ENCODE results near the gene KCNF1.

DNA sequence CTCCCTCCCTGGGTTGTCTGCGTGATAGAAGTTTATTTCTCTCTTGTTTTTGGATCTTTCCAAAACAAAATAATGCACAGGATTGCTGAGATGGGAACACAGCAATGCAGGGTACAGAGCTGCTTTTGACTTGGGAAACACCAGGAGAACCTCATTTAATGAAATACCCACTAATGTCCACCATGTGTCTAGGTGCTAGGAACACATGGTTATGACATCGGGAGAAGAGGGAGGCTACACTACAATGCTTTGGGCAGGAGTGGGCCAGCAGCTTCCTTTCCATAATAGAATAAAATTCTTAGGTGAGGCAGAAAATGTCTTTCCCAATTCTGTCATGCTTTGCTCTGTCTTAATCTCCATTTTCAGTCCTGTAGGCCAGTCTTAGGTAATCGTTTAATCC lies 29.2 kb upstream of the KCNF1 start:
- TF ChIP-seq, protein P1, sequence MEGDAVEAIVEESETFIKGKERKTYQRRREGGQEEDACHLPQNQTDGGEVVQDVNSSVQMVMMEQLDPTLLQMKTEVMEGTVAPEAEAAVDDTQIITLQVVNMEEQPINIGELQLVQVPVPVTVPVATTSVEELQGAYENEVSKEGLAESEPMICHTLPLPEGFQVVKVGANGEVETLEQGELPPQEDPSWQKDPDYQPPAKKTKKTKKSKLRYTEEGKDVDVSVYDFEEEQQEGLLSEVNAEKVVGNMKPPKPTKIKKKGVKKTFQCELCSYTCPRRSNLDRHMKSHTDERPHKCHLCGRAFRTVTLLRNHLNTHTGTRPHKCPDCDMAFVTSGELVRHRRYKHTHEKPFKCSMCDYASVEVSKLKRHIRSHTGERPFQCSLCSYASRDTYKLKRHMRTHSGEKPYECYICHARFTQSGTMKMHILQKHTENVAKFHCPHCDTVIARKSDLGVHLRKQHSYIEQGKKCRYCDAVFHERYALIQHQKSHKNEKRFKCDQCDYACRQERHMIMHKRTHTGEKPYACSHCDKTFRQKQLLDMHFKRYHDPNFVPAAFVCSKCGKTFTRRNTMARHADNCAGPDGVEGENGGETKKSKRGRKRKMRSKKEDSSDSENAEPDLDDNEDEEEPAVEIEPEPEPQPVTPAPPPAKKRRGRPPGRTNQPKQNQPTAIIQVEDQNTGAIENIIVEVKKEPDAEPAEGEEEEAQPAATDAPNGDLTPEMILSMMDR (IDR thresholded peaks at IDR 0.05) = no peak
- TF ChIP-seq POLR2A (IDR thresholded peaks at IDR 0.05) = no peak
